ENCODE measurements around the gene IL17RA. TPM values are rescaled to one million over a fixed set of nuclear protein-coding genes. Genes with fewer than 3 reads are reported as not detected.
A peak's percentile ranks its signal among the peaks of the same experiment; 100 is the strongest.

Gene IL17RA
- total RNA-seq, 2 experiments from 2014 or later, result 37.8 to 38.7 TPM

DNA sequence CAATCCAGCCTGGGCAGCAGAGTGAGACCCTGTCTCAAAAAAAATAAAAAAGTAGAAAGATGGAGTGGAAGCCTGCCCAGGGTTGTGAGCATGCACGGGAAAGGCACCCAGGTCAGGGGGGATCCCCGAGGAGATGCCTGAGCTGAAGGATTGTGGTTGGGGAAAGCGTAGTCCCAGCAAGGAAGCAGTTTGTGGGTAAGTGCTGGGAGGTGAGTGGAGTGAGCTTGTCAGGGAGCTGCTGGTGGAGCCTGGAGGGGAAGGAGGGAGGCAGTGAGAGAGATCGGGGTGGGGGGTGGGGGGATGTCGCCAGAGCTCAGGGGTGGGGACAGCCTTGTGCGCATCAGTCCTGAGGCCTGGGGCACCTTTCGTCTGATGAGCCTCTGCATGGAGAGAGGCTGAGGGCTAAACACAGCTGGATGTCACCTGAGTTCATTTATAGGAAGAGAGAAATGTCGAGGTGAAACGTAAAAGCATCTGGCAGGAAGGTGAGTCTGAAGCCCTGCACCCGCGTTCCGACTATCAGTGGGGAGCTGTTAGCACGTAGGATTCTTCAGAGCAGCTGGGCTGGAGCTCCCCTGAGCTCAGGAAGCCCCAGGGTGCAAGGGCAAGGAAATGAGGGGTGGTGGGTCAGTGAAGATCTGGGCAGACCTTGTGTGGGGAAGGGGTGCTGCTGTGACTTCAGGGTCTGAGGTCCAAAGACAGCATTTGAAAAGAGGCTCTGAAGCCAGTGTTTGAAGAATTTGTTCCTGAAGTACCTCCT is 26.2 kb downstream of the IL17RA start:
- ChIA-PET CTCF (interaction anchor here (0.5 kb wide), 1 partner anchor 556 kb away, joined by 3 read pairs; no protein-coding TSS in a partner anchor), POLR2A (no interaction called here)
- Mint-ChIP-seq H3K9me3 (no peaks in the 10 kb centered on the region), H3K4me3 (no peak overlapping the region), H3K27me3 (no peaks in the 10 kb centered on the region), H3K27ac (no peak overlapping the region), H3K36me3 (ENCODE audit: low read depth) (peaks cover 25% of the 10 kb centered on the region), H3K4me1 (peaks cover 25% of the 10 kb centered on the region)
- no peak for DNase-seq

DNA sequence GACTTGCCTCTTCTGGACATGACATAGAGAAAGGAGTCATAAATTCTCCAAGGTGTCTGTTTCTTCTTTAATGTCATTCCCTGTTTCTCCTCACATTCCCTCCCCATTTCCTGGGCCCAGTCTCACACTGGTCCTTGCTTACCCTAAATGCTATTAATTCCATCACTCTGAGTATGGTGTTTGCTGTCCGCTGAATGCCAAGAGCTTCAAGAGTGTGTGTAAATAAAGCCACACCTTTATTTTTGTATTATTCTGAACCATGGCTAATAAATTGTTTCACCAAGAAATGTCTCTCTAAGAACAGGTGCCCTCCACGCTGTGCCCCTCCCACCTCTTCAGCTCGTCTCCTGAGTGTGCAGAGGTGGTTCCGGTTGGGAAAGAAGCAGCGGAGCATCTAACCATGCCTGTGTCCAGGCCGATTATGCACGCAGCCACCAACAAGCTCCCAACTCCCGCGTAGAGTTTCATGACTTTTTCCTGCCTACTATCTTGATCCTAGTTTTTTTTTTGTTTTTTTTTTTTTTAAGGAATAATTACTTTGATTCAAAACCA is 27.8 kb downstream of the IL17RA start:
- ChIA-PET POLR2A (no interaction called here), CTCF (no interaction called here)
- Mint-ChIP-seq H3K4me3 (no peak overlapping the region), H3K27me3 (no peaks in the 10 kb centered on the region), H3K27ac (no peak overlapping the region), H3K9me3 (no peaks in the 10 kb centered on the region), H3K4me1 (peaks cover 25% of the 10 kb centered on the region), H3K36me3 (ENCODE audit: low read depth) (peaks cover 13% of the 10 kb centered on the region)
- no peak for DNase-seq

DNA sequence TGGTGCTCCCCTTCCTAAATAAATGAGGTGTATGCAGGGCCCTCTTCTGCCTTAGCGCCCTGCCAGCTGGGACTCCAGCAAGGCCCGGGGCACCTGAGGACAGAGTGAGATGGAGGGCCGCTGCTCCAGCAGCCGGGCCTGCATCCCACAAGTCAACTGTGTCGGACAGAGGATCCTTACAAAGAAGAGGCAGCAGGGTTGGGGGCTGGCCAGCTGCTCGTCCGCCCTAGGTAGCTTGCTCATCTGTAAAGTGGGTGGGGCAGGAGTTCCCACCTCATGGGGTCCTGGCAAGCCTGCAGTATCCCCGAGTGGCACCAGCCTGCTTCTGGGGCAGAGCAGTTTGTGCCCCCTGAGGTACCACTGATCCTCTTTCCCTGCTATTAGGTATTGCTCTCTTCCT is 28.8 kb downstream of the IL17RA start:
- no peak for DNase-seq
- POLR2A ChIA-PET, result interaction anchor here (1.5 kb wide), 1 partner anchor 12 kb away, joined by 5 read pairs; no protein-coding TSS in a partner anchor
- Mint-ChIP-seq H3K36me3 (ENCODE audit: low read depth) (peaks cover 9% of the 10 kb centered on the region), H3K27ac (no peak overlapping the region), H3K9me3 (no peaks in the 10 kb centered on the region), H3K27me3 (peaks cover 3% of the 10 kb centered on the region), H3K4me1 (peaks cover 32% of the 10 kb centered on the region), H3K4me3 (no peak overlapping the region)
- CTCF ChIA-PET, result no interaction called here

DNA sequence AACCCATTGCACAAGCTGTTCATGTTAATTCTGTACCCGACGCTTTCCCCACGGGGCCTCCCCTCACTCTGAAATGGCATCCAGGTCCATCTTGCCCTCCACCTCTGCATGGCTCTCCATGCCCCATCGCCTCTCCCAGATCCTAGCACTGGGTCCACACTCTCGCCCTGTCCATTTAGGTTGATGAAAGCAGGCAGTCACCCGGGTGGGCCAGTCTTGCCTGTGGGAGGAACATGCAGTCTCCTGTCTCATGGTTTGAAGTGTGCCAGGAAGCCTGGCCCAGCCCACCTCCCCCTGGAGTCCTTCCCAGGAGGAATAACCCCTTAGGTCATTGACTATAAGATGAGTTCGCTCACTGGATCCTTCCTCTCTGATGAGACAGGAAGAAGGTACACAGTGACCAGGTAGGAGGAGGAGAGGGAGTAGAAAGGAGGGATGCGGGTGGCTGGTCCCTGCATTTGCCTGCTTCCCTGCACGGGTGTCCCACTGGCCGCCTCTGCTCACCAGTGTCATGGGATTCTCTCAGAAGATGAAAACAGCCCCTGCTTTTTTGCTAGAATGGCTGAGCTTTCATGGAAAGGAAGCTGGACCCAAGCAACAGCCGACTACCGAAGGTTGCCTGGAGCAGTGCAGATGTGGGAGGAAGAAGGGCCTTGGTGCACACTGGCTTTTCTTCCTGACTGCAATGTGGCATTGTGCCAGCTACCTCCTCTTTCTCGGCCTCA is 29.5 kb downstream of the IL17RA start:
- H3K27ac Mint-ChIP-seq, result no peak overlapping the region
- H3K4me1 Mint-ChIP-seq, result peaks cover 38% of the 10 kb centered on the region

DNA sequence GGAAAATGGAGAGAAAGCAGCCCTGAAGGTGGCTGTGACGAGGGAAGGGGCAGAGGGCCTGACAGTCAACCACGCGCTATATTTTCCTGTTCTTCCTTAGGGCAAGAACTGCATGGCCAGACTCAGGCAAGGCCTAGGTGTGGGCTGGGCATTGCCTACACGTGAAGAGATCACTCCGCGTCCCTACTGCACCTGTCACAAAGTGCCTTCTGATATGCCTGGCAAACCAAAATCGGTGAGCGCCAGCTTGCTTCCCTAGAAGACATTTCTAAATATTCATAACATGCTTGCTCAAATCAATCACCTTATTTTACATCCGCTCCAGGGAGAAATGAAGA is 30.1 kb downstream of the IL17RA start:
- POLR2A ChIA-PET, result no interaction called here
- no peaks in the 10 kb centered on the region for H3K9me3 Mint-ChIP-seq
- H3K27me3 Mint-ChIP-seq, result peaks cover 9% of the 10 kb centered on the region
- DNase-seq, result no peak
- H3K27ac Mint-ChIP-seq, result no peak overlapping the region
- CTCF ChIA-PET, result interaction anchor here (2.5 kb wide), 1 partner anchor 57 kb away, joined by 12 read pairs; no protein-coding TSS in a partner anchor
- H3K4me1 Mint-ChIP-seq, result peaks cover 38% of the 10 kb centered on the region
- peaks cover 6% of the 10 kb centered on the region for H3K36me3 Mint-ChIP-seq (ENCODE audit: low read depth)
- no peak overlapping the region for H3K4me3 Mint-ChIP-seq

More for the DNA sequence above, 29.5 kb downstream of the IL17RA start:
- DNase-seq, result no peak
- Mint-ChIP-seq H3K36me3 (ENCODE audit: low read depth) (peaks cover 9% of the 10 kb centered on the region), H3K9me3 (no peaks in the 10 kb centered on the region), H3K4me3 (no peak overlapping the region), H3K27me3 (peaks cover 8% of the 10 kb centered on the region)
- POLR2A ChIA-PET, result interaction anchor here (1.5 kb wide), 1 partner anchor 12 kb away, joined by 5 read pairs; no protein-coding TSS in a partner anchor
- CTCF ChIA-PET, result no interaction called here

DNA sequence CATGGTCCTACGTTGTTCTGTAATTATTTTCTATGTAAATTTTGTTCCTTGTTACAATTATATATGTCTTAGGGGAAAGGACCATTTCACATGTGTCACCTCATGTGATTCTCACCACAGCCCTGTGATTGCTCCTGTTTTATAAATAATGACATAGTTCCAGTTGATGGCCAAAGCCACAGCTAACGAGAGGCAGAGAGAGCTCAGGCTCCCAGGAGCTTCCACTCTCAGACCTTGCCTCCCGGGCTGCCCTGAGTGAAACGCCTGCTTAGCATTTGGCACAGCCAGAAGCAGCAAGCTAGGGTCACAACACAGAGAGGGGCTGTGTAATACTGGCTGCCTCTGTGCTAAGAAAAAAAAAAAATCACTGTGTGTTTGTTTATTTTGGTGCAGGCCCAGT is 30.4 kb downstream of the IL17RA start:
- POLR2A ChIA-PET, result interaction anchor here (1.2 to 2.1 kb wide), 2 partner anchors 8 to 54 kb away, joined by 3 to 11 read pairs; no protein-coding TSS in a partner anchor
- Mint-ChIP-seq H3K27ac (no peak overlapping the region), H3K9me3 (no peaks in the 10 kb centered on the region), H3K27me3 (peaks cover 10% of the 10 kb centered on the region), H3K4me3 (no peak overlapping the region), H3K36me3 (ENCODE audit: low read depth) (peaks cover 5% of the 10 kb centered on the region), H3K4me1 (peaks cover 38% of the 10 kb centered on the region)
- DNase-seq, result no peak
- CTCF ChIA-PET, result interaction anchor here (1.2 to 2.5 kb wide), 2 partner anchors 8 to 57 kb away, joined by 3 to 12 read pairs; no protein-coding TSS in a partner anchor

DNA sequence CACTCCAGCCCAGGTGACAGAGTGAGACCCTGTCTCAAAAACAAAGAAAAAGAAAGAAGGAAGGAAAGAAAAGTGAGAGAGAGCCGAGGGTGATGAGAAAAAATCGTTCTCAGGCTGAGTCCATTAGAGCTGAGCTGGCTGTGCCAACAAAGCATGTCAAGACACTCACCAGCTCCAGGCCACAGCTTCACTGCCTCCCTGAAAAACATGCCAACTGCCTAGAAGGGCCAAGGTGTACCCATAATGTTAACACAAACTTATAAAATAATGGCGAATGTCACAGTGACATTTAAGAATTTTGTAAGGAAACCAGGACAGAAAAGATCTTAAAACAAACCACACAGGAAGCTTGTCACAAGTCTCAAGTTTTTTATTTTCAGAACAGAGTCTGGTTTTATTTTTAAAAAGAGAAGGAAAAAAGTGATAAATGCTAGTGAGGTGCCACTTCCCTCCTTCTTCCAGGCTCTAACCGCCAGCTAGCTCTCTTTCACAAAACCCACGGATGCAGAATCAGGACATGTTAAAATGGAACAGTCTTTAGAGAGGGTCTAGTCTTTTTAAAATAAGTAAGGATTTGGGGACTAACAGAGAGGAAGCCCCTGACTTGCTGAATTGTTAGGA is 31.3 kb downstream of the IL17RA start:
- CTCF ChIA-PET, result interaction anchor here (0.6 to 2.5 kb wide), 4 partner anchors 9 to 141 kb away, joined by 3 to 12 read pairs (median 3); no protein-coding TSS in a partner anchor
- H3K4me3 Mint-ChIP-seq, result no peak overlapping the region
- peaks cover 10% of the 10 kb centered on the region for H3K27me3 Mint-ChIP-seq
- DNase-seq, result no peak
- peaks cover 38% of the 10 kb centered on the region for H3K4me1 Mint-ChIP-seq
- no peaks in the 10 kb centered on the region for H3K36me3 Mint-ChIP-seq (ENCODE audit: low read depth)
- peak overlapping the region; percentile 38 for H3K27ac Mint-ChIP-seq
- POLR2A ChIA-PET, result interaction anchor here (1.2 to 2.1 kb wide), 4 partner anchors 9 to 53 kb away, joined by 3 to 11 read pairs (median 6); no protein-coding TSS in a partner anchor
- no peaks in the 10 kb centered on the region for H3K9me3 Mint-ChIP-seq

DNA sequence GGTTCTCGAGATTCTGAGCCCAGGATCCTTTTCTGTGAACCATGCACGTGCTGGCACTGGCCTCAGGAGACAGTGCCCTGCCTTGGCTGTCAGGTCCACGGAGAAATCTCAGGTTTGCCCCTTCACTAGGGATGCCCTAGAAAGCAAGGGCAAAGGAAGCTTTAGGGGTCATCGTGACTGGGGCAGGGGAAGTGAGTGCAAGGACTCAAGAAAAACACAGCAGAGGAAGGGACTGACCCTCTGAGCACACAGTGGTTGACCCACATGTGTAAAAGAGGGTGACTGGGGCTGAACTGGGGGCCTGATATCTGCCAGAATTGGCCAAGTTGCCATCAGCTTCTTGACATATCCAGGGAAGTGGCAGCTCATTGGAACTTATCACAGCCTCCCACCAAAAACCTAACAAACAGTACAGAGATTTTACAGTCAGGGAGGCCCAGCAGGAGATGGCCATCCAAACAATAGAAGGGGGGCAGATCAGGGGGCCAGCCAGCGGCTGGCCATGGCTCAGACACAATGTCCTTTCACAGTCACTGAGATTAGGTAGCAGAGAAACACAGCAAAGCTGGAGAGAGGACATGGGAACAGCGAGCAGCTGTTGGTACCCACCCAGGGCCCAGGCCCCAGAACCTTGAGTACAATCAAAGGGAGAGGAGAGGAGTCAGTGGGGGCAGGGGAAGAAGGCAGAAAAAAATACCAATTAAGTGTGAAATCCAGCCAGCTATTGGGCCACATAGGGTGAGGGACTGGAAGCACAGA is 32.0 kb downstream of the IL17RA start:
- Mint-ChIP-seq H3K9me3 (no peaks in the 10 kb centered on the region), H3K27me3 (peaks cover 15% of the 10 kb centered on the region), H3K36me3 (ENCODE audit: low read depth) (no peaks in the 10 kb centered on the region), H3K4me1 (peaks cover 40% of the 10 kb centered on the region), H3K27ac (peak overlapping the region; percentile 61), H3K4me3 (no peak overlapping the region)
- ChIA-PET POLR2A (interaction anchor here (1.0 to 2.1 kb wide), 8 partner anchors 10 to 52 kb away, joined by 3 to 11 read pairs (median 4); partner anchors contain the start of gene HDHD5), CTCF (interaction anchor here (0.6 to 2.5 kb wide), 4 partner anchors 10 to 141 kb away, joined by 3 to 12 read pairs (median 3); no protein-coding TSS in a partner anchor)
- no peak for DNase-seq

DNA sequence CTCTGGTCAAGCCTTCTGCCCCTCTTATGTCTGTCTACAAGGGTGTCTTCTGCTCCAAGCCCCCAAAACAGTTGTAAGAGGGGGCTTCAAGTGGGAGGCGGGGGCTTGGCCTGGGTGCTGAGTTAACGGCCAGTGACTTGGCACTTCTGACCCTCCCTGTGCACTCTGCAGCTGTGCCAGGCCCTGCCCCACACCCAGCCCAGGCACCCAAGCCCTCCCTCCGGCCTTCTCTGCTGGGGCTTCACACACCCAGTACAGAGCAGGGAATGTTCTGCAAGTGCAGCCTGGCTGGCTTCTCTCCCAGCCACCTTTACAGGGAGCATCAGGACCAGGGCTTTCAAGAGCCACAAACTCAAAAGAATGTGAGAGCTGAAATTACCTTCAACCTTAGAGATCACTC is 32.6 kb downstream of the IL17RA start:
- no peaks in the 10 kb centered on the region for H3K36me3 Mint-ChIP-seq (ENCODE audit: low read depth)
- H3K9me3 Mint-ChIP-seq, result no peaks in the 10 kb centered on the region
- H3K27ac Mint-ChIP-seq, result peak overlapping the region; percentile 69
- peaks cover 40% of the 10 kb centered on the region for H3K4me1 Mint-ChIP-seq
- ChIA-PET CTCF (interaction anchor here (1.3 to 2.5 kb wide), 2 partner anchors 55 kb away, joined by 4 to 12 read pairs; no protein-coding TSS in a partner anchor), POLR2A (interaction anchor here (1.0 to 2.1 kb wide), 7 partner anchors 11 to 42 kb away, joined by 3 to 11 read pairs (median 5); partner anchors contain the start of gene HDHD5)
- peaks cover 21% of the 10 kb centered on the region for H3K27me3 Mint-ChIP-seq
- no peak for DNase-seq
- H3K4me3 Mint-ChIP-seq, result no peak overlapping the region

DNA sequence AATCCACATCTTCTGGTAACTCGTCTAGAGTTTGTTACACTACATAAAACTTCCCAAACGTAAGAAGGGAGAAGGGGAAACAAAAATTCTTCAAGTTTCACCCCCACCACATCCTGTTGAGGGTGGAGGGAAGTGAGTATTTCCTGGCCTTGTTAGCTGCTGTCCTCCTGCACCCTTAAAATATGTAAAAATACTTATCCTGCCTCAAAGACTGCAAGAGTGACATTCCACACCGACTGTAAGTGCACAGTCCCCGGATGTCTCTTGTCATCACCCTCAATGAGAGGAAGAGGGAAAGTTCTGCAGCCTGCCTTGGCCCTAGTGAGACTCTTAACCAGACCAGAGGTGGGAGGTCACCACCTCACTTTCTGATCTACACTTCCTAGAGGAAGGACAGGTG is 33.1 kb downstream of the IL17RA start:
- peaks cover 24% of the 10 kb centered on the region for H3K27me3 Mint-ChIP-seq
- peak; percentile 30 for DNase-seq
- POLR2A ChIA-PET, result interaction anchor here (0.9 to 1.9 kb wide), 6 partner anchors 16 to 41 kb away, joined by 3 to 8 read pairs (median 3); partner anchors contain the start of gene HDHD5
- peak overlapping the region; percentile 69 for H3K27ac Mint-ChIP-seq
- CTCF ChIA-PET, result interaction anchor here (1.3 kb wide), 1 partner anchor 54 kb away, joined by 4 read pairs; no protein-coding TSS in a partner anchor
- H3K36me3 Mint-ChIP-seq (ENCODE audit: low read depth), result no peaks in the 10 kb centered on the region
- no peaks in the 10 kb centered on the region for H3K9me3 Mint-ChIP-seq
- H3K4me1 Mint-ChIP-seq, result peaks cover 40% of the 10 kb centered on the region
- H3K4me3 Mint-ChIP-seq, result no peak overlapping the region

DNA sequence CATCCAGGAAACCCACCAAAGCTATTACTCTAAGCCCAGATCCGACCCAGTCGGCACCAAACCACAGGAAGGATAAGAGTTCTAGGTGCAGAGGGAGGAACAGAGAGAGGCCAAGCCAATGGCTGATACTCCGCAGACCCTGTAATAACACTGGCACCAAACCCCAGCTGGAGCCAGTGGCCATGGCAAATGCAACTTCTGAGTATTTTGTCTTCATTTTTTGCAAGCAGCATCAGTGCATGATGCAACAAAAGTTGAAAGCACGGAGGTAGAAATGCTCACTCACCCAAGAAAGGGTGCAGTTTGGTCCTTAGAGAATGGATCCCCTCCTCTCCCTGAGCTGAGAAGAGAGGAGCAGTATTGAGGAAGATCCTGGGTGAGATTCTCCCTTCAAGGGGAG is 33.5 kb downstream of the IL17RA start:
- Mint-ChIP-seq H3K4me1 (peaks cover 40% of the 10 kb centered on the region), H3K4me3 (no peak overlapping the region), H3K9me3 (no peaks in the 10 kb centered on the region), H3K27me3 (peaks cover 25% of the 10 kb centered on the region), H3K36me3 (ENCODE audit: low read depth) (no peaks in the 10 kb centered on the region), H3K27ac (peak overlapping the region; percentile 69)
- no peak for DNase-seq
- CTCF ChIA-PET, result interaction anchor here (1.3 kb wide), 1 partner anchor 54 kb away, joined by 4 read pairs; no protein-coding TSS in a partner anchor
- POLR2A ChIA-PET, result interaction anchor here (0.7 to 1.9 kb wide), 4 partner anchors 15 to 31 kb away, joined by 3 to 5 read pairs (median 3); no protein-coding TSS in a partner anchor

Data from activated CD4-positive, alpha-beta memory T cell treated with anti-CD3 and anti-CD28 coated beads, Interleukin-2, amount 10 ng/mL, durations not matched to agents 7 days and 5 days (primary cell).